Measurements from ENCODE around the gene SYNGAP1. TPM values are rescaled to one million over a fixed set of nuclear protein-coding genes. Genes with fewer than 3 reads are reported as not detected.
A peak's percentile ranks its signal among the peaks of the same experiment; 100 is the strongest.

Gene SYNGAP1
- total and polyA plus RNA-seq, 2 of the 8 experiments (the other 6 are each of a cell fraction or from before 2014, with no cell fraction given): 31.0 to 101 TPM

DNA sequence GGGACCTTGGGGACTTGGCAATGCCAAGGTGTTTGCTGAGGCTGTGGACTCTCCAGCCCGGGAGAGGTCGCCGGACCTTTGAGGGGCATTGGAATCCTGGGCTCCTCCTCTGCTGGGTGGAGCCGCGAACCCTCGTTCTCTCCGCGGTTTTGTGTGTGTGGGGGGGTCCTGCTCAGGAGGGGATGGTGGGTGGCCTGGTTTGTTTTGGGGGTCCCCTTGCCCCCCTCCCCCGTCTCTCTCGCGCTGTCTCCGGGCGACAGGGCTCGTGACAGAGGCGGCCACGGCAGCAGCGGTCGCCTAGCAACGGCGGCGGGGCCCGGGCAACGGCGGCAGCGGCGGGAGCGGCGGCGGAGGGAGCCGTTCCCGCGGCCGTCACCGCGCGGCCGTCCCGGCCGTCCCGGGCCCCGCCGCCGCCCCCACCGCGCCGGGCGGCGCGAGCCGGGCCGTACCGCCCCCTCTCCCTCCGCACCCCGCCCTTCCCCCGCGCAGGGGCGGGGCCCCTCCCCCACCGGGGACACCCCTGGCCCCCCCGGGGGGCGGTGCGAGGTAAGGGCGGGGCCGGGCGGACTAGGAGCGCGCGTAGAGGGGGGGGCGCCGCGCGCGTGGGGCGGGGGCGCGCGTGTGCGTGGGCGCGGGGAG lies 7.8 kb downstream of the SYNGAP1 start (continued):
- TF ChIP-seq EP300 (IDR thresholded peaks at IDR 0.05; ENCODE audit: borderline replicate concordance in 1 of 2, low read depth in 2 of 2, low read length in 2 of 2) (no peak), HDAC6 (IDR thresholded peaks at IDR 0.05; ENCODE audit: low read depth, low read length) (no peak), SIRT6 (IDR thresholded peaks at IDR 0.05; ENCODE audit: low read length) (no peak), RXRA (IDR thresholded peaks at IDR 0.05; ENCODE audit: insufficient read depth, low read depth, low read length) (no peak), POLR2A (IDR thresholded peaks at IDR 0.05; ENCODE audit: control extremely low read depth in 1 of 2, low read depth in 2 of 2, low read length in 2 of 2) (no peak), SIN3A (conservative IDR thresholded peaks at IDR 0.05 in 1 of 2, IDR thresholded peaks at IDR 0.05 in 1 of 2; ENCODE audit: low read depth in 1 of 2, low read length in 2 of 2) (peak; percentile 60 to 89; a peak in 2 of 4 replicates), RFX5 (IDR thresholded peaks at IDR 0.05; ENCODE audit: borderline replicate concordance, low read depth, low read length) (no peak), SUZ12 (IDR thresholded peaks at IDR 0.05; ENCODE audit: low read length) (no peak), HDAC2 (IDR thresholded peaks at IDR 0.05; ENCODE audit: borderline replicate concordance in 1 of 2, low read depth in 2 of 2, low read length in 2 of 2) (no peak), SP4 (IDR thresholded peaks at IDR 0.05; ENCODE audit: low read length) (no peak), SAP30 (IDR thresholded peaks at IDR 0.05; ENCODE audit: insufficient read depth, insufficient replicate concordance, low read length) (peak; percentile 74), KDM4A (IDR thresholded peaks at IDR 0.05; ENCODE audit: low read depth, low read length, severe bottlenecking) (peak; percentile 32), SP2 (IDR thresholded peaks at IDR 0.05; ENCODE audit: low read length) (no peak), CBX5 (IDR thresholded peaks at IDR 0.05; ENCODE audit: low read depth, low read length) (no peak)
